Endometrium (tissue), 2 donors: ENCODE measurements around the gene NRARP.

Experiments
- FAIRE-seq: peaks from 2 replicates; lab custom pipeline; 2012; peaks lifted over from hg19 to GRCh38; lab: Jason Lieb, UNC
- donor health status: control.
- donor health status: control.

NRARP gene

DNA sequence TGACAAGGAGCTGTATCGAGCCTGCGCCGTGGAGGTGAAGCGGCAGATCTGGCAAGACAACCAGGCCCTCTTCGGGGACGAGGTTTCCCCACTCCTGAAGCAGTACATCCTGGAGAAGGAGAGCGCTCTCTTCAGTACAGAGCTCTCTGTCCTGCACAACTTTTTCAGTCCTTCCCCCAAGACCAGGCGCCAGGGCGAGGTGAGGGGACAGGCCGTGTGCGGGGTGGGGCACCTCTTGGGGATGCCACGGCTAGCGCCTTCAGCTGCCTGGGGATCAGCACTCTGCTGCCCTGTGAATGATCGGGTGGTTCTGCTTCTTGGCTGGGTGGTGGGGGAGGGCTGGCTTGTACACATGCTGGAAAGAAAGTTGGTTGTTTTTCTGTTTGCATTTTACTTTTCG is 45.2 kb downstream of the NRARP start:
- FAIRE-seq = no peak

DNA sequence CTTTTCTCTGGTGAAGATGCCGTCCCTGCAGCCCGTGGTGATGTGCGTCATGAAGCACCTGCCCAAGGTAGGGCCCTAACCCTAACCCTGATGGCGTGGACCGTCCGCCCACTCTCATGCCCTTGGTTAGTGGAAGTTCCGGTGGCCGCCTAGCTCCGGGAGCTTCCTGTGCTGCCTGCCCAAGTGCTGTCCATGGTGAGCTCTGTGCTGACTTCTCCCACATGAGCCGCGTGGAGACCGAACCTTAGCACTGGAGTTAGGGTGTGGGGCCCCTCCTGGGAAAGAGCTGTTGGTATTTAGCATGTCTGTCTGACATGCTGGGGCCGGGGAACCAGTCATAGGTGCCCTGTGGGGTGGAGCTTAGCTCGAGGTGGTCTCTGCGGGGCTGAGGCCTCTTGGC is 45.7 kb downstream of the NRARP start:
- FAIRE-seq = no peak

DNA sequence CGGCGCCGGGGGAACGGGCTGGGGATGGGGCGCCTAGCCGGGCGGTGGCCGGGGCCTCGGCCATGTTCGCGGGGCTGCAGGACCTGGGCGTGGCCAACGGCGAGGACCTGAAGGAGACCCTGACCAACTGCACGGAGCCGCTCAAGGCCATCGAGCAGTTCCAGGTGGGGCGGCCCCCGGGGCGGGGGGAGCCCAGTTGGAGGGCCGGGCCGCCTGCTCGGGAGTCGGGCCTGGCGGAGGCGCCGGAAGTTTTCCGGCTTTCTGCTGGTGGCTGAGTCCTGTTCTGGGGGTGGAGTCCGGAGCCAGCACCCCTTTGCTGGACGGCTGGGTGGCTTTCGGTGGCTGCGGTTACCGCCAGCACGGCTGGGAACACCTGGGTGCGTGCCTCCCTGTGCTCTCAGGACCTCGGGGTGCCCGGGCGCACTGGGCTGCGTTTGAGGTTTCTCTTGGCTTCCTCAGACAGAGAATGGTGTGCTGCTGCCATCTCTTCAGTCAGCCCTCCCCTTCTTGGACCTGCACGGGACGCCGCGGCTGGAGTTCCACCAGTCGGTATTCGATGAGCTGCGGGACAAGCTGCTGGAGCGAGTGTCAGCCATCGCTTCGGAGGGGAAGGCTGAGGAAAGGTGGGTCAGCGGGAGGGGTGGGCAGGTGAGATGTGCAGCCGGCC is 46.5 kb downstream of the NRARP start:
- FAIRE-seq = no peak

DNA sequence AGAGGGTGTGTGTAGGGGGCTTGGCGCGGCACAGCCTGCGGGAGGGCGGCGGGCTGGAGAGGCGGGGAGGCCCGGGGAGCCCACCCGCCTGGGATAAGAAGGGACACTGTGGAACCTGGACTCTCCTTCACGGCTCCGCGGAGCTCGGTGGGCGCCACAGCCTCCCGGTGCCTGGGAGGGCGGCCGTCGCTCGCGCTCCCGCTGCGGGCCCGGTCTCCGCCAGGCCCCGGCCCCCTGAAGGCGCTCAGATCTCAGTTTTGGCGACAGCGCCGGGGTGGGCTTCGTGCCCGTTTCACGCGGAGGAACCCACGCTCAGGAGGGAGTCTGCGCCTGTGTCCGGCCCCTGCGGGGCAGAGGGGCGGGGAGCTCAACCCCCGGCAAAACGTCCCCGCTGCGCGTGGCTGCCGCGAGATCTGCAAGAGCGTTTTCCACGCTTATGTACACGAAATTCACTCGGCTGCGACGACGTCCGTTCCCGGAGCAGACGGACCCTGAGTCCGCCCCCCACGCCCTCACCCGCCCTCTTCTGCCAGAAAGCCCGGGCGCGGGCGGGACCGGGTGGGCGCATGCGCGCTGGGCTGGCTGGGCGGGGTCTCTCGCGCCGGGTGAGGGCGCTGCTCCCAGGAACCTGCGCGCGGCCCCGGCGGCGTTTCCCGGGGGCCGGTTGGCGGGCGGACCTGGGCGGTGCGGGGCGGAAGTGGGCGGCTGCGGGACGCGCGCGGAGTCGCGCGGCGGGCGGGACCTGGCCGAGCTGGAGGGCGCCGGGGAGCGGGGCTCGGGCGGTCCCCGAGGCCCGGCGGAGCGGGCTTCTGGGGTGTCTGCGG is 47.2 kb downstream of the NRARP start, which contains the start of gene NELFB:
TSS of gene NELFB (plus strand) at position 704 of the 824 bp plus-strand sequence.
- no peak for FAIRE-seq

DNA sequence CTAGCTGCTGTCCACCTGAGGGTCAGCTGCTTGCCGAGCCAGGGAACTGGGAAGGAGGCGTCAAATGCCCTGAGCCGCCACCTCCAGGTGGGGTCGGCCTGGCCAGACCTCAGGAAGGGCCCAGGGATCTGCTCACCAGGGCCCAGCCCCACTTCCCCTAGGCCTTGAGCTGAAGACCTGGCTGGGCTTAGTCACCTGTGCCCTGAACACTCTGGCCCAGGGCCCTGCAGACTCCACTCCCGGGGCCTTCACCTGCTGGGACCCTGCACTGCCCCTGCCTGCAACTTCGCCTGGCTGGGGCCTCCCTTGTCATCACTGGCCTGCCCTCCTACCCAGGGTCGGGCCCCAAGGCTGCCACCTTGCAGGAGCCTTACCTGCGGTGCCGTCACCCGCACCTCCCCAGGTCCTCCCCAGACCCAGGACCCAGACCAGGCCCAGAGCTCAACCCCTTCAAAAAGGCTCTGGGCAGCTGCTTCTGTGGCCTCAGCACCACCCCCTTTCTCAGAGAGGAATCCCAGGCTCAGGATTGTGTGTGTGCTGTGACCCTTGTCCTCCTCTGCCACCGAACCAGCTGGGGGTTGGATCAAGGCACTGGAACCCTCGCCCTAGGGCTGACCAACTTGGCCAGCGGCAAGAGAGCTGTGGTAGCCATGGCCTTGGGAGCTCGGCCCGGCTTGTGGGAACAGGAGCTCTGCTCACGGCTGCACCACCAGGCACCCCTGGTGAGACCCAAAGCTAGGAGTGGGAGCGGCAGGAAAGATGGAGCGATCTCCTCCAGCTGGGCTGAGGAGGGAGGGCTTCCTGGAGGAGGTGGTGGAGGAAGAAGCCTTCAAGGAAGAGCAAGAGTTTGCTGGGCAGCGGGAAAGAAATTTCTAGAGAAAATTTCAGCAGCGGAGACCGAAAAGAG is 48.1 kb downstream of the NRARP start:
- no peak for FAIRE-seq

DNA sequence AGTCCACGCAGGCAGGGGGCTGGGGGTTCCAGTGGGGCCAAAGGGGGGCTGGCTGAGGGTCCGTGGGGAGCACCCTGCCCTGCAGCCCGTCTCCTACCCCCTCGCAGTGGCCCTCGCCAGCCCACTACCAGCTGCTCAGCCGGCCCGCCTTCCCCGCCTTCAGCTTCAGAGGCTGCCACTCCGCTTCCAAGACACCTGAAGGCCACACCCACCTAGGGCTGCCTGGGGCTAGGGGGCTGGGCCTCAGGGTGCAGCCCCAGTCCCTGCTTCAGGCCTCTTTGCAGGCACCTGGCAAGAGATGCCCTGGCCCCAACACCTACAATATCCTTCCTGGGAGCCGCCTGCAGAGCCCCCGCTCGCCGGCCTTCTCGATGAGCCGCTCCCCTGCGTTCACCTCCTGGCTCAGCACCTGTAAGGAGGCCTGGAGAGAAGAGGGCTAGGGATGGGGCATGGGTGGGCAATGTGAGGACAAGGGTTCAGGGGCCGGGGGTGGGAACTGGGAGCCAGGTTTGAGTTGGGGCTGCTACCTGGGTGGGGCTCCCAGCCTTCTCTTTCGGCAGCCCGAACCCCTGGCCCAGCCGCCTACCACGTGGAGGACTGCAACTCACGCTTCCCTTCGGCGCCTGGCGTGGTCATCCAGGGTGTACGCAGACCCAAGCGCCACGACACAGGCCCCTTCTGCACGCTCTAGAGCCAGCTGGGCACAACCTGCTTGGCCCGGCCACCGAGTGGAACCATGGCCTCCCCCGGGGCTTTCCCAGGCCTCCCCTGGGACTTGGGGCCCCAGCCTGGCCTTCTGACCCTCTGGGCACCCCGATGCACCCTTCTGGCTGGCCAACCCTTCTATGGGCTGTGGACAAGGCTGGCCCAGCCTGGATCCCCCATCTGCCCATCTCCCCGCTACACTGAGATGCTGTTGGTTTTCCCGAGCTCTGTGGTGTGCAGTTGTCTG is 49.2 kb downstream of the NRARP start:
- FAIRE-seq = no peak

DNA sequence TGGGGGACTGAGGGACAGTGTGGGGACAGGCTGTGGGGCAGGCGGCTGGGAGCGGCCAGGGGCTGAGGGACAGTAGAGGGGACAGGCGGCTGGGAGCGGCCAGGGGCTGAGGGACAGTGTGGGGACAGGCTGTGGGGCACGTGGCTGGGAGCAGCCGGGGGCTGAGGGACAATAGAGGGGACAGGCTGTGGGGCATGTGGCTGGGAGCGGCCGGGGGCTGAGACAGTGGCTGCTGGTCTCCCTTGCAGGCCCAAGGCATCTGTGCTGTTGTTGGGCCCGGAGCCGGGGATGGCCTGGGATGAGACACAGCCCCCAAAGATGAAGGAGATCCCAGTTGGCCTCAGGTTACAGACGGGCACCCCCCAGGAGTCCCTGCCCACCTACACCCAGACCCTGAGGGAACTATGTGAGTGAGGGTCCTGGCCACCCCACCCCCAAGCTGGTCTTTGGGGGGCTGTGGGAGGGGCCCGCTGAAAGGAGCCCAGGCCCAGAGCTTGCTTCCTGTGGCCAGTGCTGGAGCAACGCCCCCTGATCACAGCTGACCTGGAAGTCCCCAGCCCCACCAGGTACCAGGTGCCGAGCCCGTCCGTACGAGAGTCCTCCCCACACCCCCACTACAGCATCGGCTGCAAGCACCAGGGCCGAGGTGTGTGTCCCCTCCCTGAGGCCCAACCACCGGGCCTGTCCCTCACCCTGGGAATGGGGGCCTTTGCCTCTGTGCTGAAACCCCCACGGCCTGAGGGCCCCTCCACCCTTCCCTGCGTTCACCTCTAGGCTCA is 50.4 kb downstream of the NRARP start:
- no peak for FAIRE-seq

DNA sequence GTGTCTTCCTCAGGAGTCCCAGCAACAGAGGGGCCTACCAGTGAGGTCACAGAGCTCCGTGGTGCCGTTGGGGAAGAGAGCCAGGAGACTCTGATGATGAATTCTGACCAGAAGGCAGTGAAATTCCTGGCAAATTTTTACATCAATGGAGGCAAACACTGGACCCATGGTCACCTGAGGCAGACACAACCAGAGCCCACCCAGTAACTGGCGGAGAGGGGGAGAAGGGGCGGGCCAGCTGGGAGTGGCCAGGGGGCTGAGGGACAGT is 50.9 kb downstream of the NRARP start, which contains the start of gene STPG3:
TSS of gene STPG3 (plus strand) at position 93 of the 268 bp plus-strand sequence. CDS start at position 94, 1 bp downstream.
- no peak for FAIRE-seq

DNA sequence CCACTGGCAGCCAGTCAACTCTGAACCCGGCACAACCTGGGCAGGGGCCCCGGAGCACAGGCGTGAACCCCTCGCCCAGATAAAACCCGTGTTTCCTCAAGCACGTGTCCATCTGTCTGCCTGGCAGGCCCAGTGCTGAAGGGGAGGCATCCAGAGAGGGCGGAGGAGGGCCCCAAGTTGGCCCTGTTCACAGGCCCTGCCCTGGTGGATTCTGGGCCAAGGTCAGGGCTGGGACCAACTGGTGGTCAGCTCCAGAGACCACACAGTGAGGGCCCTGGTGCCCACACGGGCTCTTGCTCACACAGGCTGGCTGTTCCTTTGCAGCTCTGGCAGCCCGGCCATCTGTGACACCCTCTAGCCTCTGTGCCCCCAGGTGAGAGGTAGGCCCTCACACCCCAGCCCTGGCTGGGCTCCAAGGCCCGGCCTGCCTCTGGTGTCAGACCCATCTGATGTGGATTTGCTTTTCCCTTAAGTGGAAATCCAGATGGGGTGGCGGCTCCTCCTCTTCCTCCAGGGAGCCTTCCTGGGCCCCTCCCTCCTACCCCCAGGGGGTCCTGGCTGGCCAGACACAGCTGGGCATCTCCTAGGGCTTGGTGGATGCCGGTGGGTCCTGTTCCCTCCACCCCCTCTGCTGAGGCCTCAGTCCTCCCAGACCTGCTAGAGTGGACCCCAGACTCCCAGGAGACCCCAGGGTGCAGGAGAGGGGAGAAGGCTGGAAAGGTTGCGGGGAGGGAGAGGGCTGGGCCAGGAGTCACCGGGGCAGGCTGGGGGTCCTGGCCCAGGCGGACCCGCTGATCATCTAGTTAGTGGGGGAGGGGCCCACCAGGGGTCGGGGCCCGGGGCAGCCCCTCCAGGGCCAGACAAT is 51.5 kb downstream of the NRARP start:
- no peak for FAIRE-seq
